Fibroblast of lung (primary cell): ENCODE data around the gene CCL26. TPM values are rescaled to one million over a fixed set of nuclear protein-coding genes. Genes with fewer than 3 reads are reported as not detected.

Experiments used
- DNase-seq, 2 donors: peaks; one replicate each; pipeline versions ENCODE4 v3.0.0 to v3.0.0-alpha.2; 2010; ENCODE audit warnings: low read depth in 2 of 2
- H2AFZ ChIP-seq: 2 replicates; pipeline ENCODE4 v1.5.1; 2012; ENCODE audit warnings: low read length, control low read depth, inconsistent platforms
- H3K27ac ChIP-seq: 2 replicates; pipeline ENCODE4 v1.5.1; 2011; ENCODE audit warnings: low read length, control low read depth; ENCODE audit not compliant: insufficient read depth
- H3K27me3 ChIP-seq: 2 replicates; pipeline ENCODE4 v1.5.1; 2011; ENCODE audit warnings: mild to moderate bottlenecking, low read length; ENCODE audit not compliant: control insufficient read depth, insufficient read depth
- H3K36me3 ChIP-seq: 2 replicates; pipeline ENCODE4 v1.5.1; 2011; ENCODE audit warnings: low read length; ENCODE audit not compliant: control insufficient read depth, insufficient read depth
- H3K4me1 ChIP-seq: 2 replicates; pipeline ENCODE4 v1.5.1; 2011; ENCODE audit warnings: low read length; ENCODE audit not compliant: control insufficient read depth, insufficient read depth; ENCODE audit errors: extremely low read depth
- H3K4me2 ChIP-seq: 2 replicates; pipeline ENCODE4 v1.5.1; 2011; ENCODE audit warnings: low read length, control low read depth; ENCODE audit not compliant: insufficient read depth; ENCODE audit errors: extremely low read depth
- H3K4me3 ChIP-seq, 4 experiments: fragments of 200-600 bp in 1 of 4; sonication (generic) in 1 of 4; replicated peaks in 1 of 4; 2 replicates each; pipeline ENCODE4 v1.5.1; 2011 to 2016; ENCODE audit warnings: low read length in 4 of 4, low read depth in 3 of 4, mild to moderate bottlenecking in 3 of 4, control low read depth in 2 of 4, inconsistent platforms in 1 of 4, mixed read lengths in 1 of 4; ENCODE audit not compliant: insufficient read depth in 1 of 4; ENCODE audit errors: control extremely low read depth in 1 of 4
- H3K79me2 ChIP-seq: 2 replicates; pipeline ENCODE4 v1.5.1; 2012; ENCODE audit warnings: mild to moderate bottlenecking, low read length, inconsistent platforms; ENCODE audit not compliant: control insufficient read depth, insufficient read depth
- H3K9ac ChIP-seq: 2 replicates; pipeline ENCODE4 v1.5.1; 2011; ENCODE audit warnings: mild to moderate bottlenecking, low read length, control low read depth; ENCODE audit not compliant: insufficient read depth
- H3K9me3 ChIP-seq: 2 replicates; pipeline ENCODE4 v1.5.1; 2012; ENCODE audit warnings: low read depth, low read length; ENCODE audit not compliant: control insufficient read depth, insufficient read depth
- H4K20me1 ChIP-seq: 2 replicates; pipeline ENCODE4 v1.5.1; 2011; ENCODE audit warnings: low read length; ENCODE audit not compliant: control insufficient read depth, insufficient read depth; ENCODE audit errors: extremely low read depth
- CTCF ChIP-seq, 2 donors: IDR thresholded peaks in 1 of 2; conservative IDR thresholded peaks in 1 of 2; 1 replicate in 1 of 2; 2 replicates in 1 of 2; pipeline ENCODE4 v1.5.1; 2011 to 2012; ENCODE audit warnings: low read length in 2 of 2, control low read depth in 1 of 2, inconsistent platforms in 1 of 2, low read depth in 1 of 2, mild to moderate bottlenecking in 1 of 2
- EZH2 ChIP-seq: IDR thresholded peaks from 2 replicates; pipeline ENCODE4 v1.5.1; 2012; ENCODE audit warnings: low read length, control low read depth, mild to moderate bottlenecking; ENCODE audit errors: missing control alignments
- polyA plus RNA-seq, 2 donors: library from polyadenylated mRNA; depleted of rRNA in 1 of 2; stranded (reverse) in 1 of 2; unstranded in 1 of 2; fragments of >200 nt; gene quantifications; 2 replicates each; pipeline ENCODE4 v1.2.1, GENCODE V29; 2011 to 2012; ENCODE audit warnings: missing spikeins in 1 of 2
- total RNA-seq: library from RNA; depleted of rRNA; stranded (reverse); fragments of >200 nt; gene quantifications from 2 replicates; pipeline ENCODE4 v1.2.1, GENCODE V29; 2014

Gene CCL26
- total and polyA plus RNA-seq, 2 donors (not counting 1 experiment from before 2014, with no cell fraction given): 0.94 to 1.2 TPM

- Histone ChIP-seq H3K4me1 (no peaks in the 10 kb centered on the region), H3K9ac (no peak overlapping the region), H3K36me3 (no peaks in the 10 kb centered on the region), H3K79me2 (no peaks in the 10 kb centered on the region), H3K27ac (no peak overlapping the region), H3K4me3 (no peak overlapping the region), H3K9me3 (no peaks in the 10 kb centered on the region), H4K20me1 (no peaks in the 10 kb centered on the region), H3K4me2 (no peak overlapping the region), H3K27me3 (peaks cover 3% of the 10 kb centered on the region), H2AFZ (no peak overlapping the region)
- DNase-seq: no peak
- no peak for TF ChIP-seq EZH2
- no peak for TF ChIP-seq CTCF (conservative IDR thresholded peaks at IDR 0.05 in 1 of 2, IDR thresholded peaks at IDR 0.05 in 1 of 2; ENCODE audit: low read depth in 1 of 2, low read length in 2 of 2)
Measured at GRCh38 chr7:75811894-75812678, 40.1 kb upstream of the CCL26 start.

DNA sequence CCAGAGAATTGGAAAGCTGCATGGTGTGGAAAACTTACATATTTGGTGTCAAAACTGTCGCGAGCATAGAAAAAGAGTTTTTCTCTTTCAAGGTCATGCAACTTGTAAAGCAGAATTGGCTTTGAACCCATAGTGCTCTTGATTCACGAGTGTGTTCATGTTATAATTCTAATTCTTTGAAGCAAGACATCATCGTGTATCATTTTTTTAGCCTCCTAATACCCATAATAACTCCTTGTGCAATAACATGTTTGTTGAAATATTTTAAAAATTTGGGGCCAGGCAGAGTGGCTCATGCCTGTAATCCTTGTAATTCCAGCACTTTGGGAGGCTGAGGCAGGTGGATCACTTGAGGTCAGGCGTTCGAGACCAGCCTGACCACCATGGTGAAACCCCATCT lies 37.4 kb upstream of the CCL26 start:
- Histone ChIP-seq H3K4me3 (no peak overlapping the region), H3K79me2 (no peaks in the 10 kb centered on the region)
- DNase-seq: no peak

GRCh38 chr7:75808106-75808505 lies 36.1 kb upstream of the CCL26 start:
- Histone ChIP-seq H4K20me1 (no peaks in the 10 kb centered on the region), H3K9ac (no peak overlapping the region), H3K9me3 (no peaks in the 10 kb centered on the region), H3K4me1 (no peaks in the 10 kb centered on the region), H2AFZ (no peak overlapping the region), H3K27ac (no peak overlapping the region), H3K79me2 (no peaks in the 10 kb centered on the region), H3K4me2 (no peak overlapping the region), H3K4me3 (no peak overlapping the region), H3K27me3 (no peaks in the 10 kb centered on the region), H3K36me3 (no peaks in the 10 kb centered on the region)
- no peak for DNase-seq
- TF ChIP-seq EZH2 (no peak), CTCF (conservative IDR thresholded peaks at IDR 0.05 in 1 of 2, IDR thresholded peaks at IDR 0.05 in 1 of 2; ENCODE audit: low read depth in 1 of 2, low read length in 2 of 2) (no peak)

More for the DNA sequence above, 37.4 kb upstream of the CCL26 start:
- TF ChIP-seq EZH2: no peak
- no peak for TF ChIP-seq CTCF (conservative IDR thresholded peaks at IDR 0.05 in 1 of 2, IDR thresholded peaks at IDR 0.05 in 1 of 2; ENCODE audit: low read depth in 1 of 2, low read length in 2 of 2)
- Histone ChIP-seq H3K9me3 (no peaks in the 10 kb centered on the region), H3K36me3 (no peaks in the 10 kb centered on the region), H3K27me3 (no peaks in the 10 kb centered on the region), H2AFZ (no peak overlapping the region), H3K9ac (no peak overlapping the region), H3K27ac (no peak overlapping the region), H4K20me1 (no peaks in the 10 kb centered on the region), H3K4me2 (no peak overlapping the region), H3K4me1 (no peaks in the 10 kb centered on the region)
